Measurements from ENCODE around the gene DCHS2.

Gene DCHS2

DNA sequence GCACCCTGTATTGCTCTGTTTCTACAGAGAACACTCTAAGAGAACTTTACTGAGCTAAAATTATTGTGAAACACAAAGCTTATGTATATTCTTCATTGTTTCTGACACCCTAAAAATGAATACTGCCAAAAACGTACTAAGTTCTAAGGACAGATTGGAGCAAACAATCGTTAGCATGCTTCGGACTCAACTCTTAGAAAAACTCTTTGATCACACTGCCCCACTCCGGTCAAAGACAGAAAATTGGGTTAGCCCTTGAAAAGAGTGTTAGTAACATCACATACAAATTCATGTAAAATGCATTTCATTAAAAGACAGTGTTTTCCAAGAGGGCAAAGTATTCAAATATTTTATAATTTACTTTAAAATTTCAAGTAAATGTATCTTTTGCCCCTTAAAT lies 177.4 kb downstream of the DCHS2 start:
- DNase-seq, result no peak
- Histone ChIP-seq H3K4me3 (ENCODE audit: insufficient read depth, low read depth, low read length, poor library complexity, severe bottlenecking) (no peak overlapping the region), H3K4me1 (ENCODE audit: control insufficient read depth, insufficient read depth, low read length, poor library complexity, severe bottlenecking) (no peaks in the 10 kb centered on the region), H3K27me3 (replicated peaks; ENCODE audit: control insufficient read depth, insufficient read depth, low read length, poor library complexity, severe bottlenecking) (no peaks in the 10 kb centered on the region), H3K27ac (ENCODE audit: insufficient read depth, low read length, poor library complexity, severe bottlenecking) (no peak overlapping the region), H3K36me3 (ENCODE audit: control insufficient read depth, insufficient read depth, low read length) (no peaks in the 10 kb centered on the region), H3K9me3 (ENCODE audit: control insufficient read depth, low read length) (no peaks in the 10 kb centered on the region)

DNA sequence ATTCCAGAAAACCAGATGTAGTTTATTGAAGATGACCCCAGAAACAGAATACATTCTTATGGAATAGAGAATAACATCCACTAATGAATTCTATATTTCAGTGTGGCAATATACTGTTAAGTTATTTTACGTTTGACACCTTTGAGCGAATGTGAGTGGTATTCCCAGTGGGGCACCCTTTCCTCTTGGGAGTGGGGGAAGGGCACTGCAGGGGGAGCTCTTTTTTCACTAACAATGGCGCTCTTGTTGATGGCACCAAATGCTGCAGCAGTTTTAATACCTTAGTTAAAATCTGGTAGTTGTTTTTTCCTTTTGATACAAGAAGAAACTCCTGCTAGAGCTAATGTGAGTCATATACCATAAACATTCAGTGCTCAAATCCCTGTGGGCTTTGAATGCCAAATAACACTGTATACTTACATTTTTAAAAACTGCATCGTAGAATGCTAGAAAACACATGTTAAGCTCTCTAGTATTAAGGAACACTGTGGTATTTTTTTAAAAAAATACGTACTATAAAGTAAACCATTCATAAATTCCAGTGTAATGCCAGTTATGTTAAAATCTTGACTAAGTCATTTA lies 178.5 kb downstream of the DCHS2 start:
- Histone ChIP-seq H3K4me1 (ENCODE audit: control insufficient read depth, insufficient read depth, low read length, poor library complexity, severe bottlenecking) (no peaks in the 10 kb centered on the region), H3K4me3 (ENCODE audit: insufficient read depth, low read depth, low read length, poor library complexity, severe bottlenecking) (no peak overlapping the region), H3K9me3 (ENCODE audit: control insufficient read depth, low read length) (no peaks in the 10 kb centered on the region), H3K27ac (ENCODE audit: insufficient read depth, low read length, poor library complexity, severe bottlenecking) (no peak overlapping the region), H3K27me3 (replicated peaks; ENCODE audit: control insufficient read depth, insufficient read depth, low read length, poor library complexity, severe bottlenecking) (no peaks in the 10 kb centered on the region), H3K36me3 (ENCODE audit: control insufficient read depth, insufficient read depth, low read length) (no peaks in the 10 kb centered on the region)
- DNase-seq, result no peak

DNA sequence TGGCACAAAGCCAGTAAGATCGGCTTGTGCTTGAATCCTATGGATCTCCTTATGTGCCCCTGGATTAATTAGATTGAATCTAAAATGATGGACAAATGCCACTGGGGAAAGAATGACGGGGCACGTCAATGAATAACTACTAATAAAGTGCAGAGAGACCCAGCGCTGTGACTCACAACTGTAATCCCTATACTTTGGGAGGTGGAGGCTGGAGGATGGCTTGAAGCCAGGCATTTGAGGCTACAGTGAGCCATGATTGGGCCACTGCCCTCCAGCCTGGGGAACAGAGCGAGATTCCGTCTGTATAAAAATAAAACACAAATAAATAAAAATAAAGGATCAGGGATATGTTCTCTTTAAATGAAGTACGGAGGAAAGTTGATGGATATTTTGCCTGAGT lies 179.4 kb downstream of the DCHS2 start:
- Histone ChIP-seq H3K27me3 (replicated peaks; ENCODE audit: control insufficient read depth, insufficient read depth, low read length, poor library complexity, severe bottlenecking) (no peaks in the 10 kb centered on the region), H3K36me3 (ENCODE audit: control insufficient read depth, insufficient read depth, low read length) (no peaks in the 10 kb centered on the region), H3K4me3 (ENCODE audit: insufficient read depth, low read depth, low read length, poor library complexity, severe bottlenecking) (no peak overlapping the region), H3K27ac (ENCODE audit: insufficient read depth, low read length, poor library complexity, severe bottlenecking) (no peak overlapping the region), H3K4me1 (ENCODE audit: control insufficient read depth, insufficient read depth, low read length, poor library complexity, severe bottlenecking) (no peaks in the 10 kb centered on the region), H3K9me3 (ENCODE audit: control insufficient read depth, low read length) (no peaks in the 10 kb centered on the region)
- DNase-seq, result no peak

DNA sequence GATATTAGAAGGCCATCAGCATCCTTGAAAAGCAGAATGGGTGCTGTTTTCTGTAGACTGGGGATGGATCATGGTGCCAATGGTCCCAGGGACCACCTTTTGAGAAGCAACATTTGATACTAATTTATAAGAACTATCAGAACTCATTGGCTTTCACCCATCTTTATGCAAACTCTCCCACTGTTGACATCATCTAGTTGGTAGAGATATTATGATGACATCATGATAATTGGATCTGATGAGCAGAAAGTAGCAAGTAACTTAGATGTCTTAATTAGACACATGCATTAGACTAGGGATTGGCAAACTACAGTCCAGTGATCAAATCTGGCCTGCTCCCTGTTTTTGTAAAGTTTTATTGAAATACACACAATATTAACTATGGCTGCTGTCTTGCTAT lies 181.0 kb downstream of the DCHS2 start:
- Histone ChIP-seq H3K9me3 (ENCODE audit: control insufficient read depth, low read length) (no peaks in the 10 kb centered on the region), H3K4me1 (ENCODE audit: control insufficient read depth, insufficient read depth, low read length, poor library complexity, severe bottlenecking) (no peaks in the 10 kb centered on the region), H3K27ac (ENCODE audit: insufficient read depth, low read length, poor library complexity, severe bottlenecking) (no peak overlapping the region), H3K27me3 (replicated peaks; ENCODE audit: control insufficient read depth, insufficient read depth, low read length, poor library complexity, severe bottlenecking) (no peaks in the 10 kb centered on the region), H3K4me3 (ENCODE audit: insufficient read depth, low read depth, low read length, poor library complexity, severe bottlenecking) (no peak overlapping the region), H3K36me3 (ENCODE audit: control insufficient read depth, insufficient read depth, low read length) (no peaks in the 10 kb centered on the region)
- DNase-seq, result no peak

DNA sequence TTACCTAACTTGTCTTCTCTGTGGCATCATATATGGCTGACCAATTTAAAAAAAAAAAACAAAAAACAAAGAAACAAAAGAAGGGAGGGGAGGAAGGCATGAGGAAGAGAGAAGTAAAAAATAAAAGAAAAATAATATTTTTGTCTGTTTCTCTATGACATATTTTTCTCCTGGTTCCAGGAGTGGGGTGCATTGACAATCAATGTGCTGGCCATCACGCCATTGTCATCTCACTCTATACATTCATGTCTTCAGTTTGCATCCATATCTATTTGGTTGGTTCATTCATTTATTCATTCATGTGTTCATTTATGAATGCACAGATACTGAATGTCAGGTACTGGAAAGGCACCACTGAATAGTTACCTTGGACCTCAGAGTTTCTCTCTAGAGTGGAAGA lies 183.4 kb downstream of the DCHS2 start:
- H3K27ac ChIP-seq (ENCODE audit: insufficient read depth, low read length, poor library complexity, severe bottlenecking), result no peak overlapping the region
- H3K36me3 ChIP-seq (ENCODE audit: control insufficient read depth, insufficient read depth, low read length), result no peaks in the 10 kb centered on the region
- no peaks in the 10 kb centered on the region for H3K4me1 ChIP-seq (ENCODE audit: control insufficient read depth, insufficient read depth, low read length, poor library complexity, severe bottlenecking)
- DNase-seq, result no peak
- H3K9me3 ChIP-seq (ENCODE audit: control insufficient read depth, low read length), result no peaks in the 10 kb centered on the region
- H3K27me3 ChIP-seq (replicated peaks; ENCODE audit: control insufficient read depth, insufficient read depth, low read length, poor library complexity, severe bottlenecking), result no peaks in the 10 kb centered on the region
- no peak overlapping the region for H3K4me3 ChIP-seq (ENCODE audit: insufficient read depth, low read depth, low read length, poor library complexity, severe bottlenecking)

DNA sequence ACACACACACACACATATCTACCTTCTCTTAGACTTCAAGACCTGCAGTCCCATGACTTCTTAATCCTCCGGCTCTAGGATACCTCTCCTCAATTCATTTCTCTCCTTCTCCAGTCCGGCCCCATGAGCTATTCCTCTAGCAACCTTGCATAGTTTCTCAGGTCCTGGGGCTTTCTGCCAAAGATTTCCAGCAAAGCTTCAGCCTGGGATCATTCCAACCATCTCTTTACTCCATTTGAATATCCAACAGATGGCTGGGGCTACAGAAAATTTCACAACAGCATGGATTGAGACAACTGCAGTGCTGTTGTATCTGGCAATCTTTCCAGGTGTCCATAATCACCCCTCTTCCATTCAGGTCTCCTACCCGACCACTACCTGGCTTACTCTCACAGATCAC lies 184.1 kb downstream of the DCHS2 start:
- Histone ChIP-seq H3K9me3 (ENCODE audit: control insufficient read depth, low read length) (no peaks in the 10 kb centered on the region), H3K27me3 (replicated peaks; ENCODE audit: control insufficient read depth, insufficient read depth, low read length, poor library complexity, severe bottlenecking) (no peaks in the 10 kb centered on the region), H3K4me3 (ENCODE audit: insufficient read depth, low read depth, low read length, poor library complexity, severe bottlenecking) (no peak overlapping the region), H3K4me1 (ENCODE audit: control insufficient read depth, insufficient read depth, low read length, poor library complexity, severe bottlenecking) (no peaks in the 10 kb centered on the region), H3K36me3 (ENCODE audit: control insufficient read depth, insufficient read depth, low read length) (no peaks in the 10 kb centered on the region), H3K27ac (ENCODE audit: insufficient read depth, low read length, poor library complexity, severe bottlenecking) (no peak overlapping the region)
- DNase-seq, result no peak

- no peak overlapping the region for H3K27ac ChIP-seq (ENCODE audit: insufficient read depth, low read length, poor library complexity, severe bottlenecking)
- no peaks in the 10 kb centered on the region for H3K4me1 ChIP-seq (ENCODE audit: control insufficient read depth, insufficient read depth, low read length, poor library complexity, severe bottlenecking)
- no peaks in the 10 kb centered on the region for H3K36me3 ChIP-seq (ENCODE audit: control insufficient read depth, insufficient read depth, low read length)
- H3K4me3 ChIP-seq (ENCODE audit: insufficient read depth, low read depth, low read length, poor library complexity, severe bottlenecking), result no peak overlapping the region
- H3K27me3 ChIP-seq (replicated peaks; ENCODE audit: control insufficient read depth, insufficient read depth, low read length, poor library complexity, severe bottlenecking), result no peaks in the 10 kb centered on the region
- DNase-seq, result no peak
- no peaks in the 10 kb centered on the region for H3K9me3 ChIP-seq (ENCODE audit: control insufficient read depth, low read length)
Measured at GRCh38 chr4:154305616-154306015, 186.0 kb downstream of the DCHS2 start.

DNA sequence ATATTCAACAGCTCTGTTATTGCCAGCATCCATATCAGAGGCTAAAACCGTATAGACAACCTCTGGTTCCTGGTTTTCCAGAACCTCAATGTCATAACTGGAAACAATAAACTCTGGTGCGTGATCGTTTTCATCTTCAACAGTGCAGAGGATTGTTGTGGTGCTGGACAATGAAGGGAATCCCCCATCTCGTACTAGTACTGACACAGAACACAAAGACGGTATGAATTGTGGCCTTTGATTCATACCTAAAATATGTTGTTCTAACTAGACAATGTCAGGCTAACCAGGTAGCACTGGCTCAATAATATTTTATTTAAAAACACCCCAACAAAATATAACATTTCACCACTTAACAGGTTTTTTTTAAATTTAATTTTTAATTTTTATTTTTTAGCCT lies 186.9 kb downstream of the DCHS2 start:
- no peaks in the 10 kb centered on the region for H3K4me1 ChIP-seq (ENCODE audit: control insufficient read depth, insufficient read depth, low read length, poor library complexity, severe bottlenecking)
- no peak overlapping the region for H3K4me3 ChIP-seq (ENCODE audit: insufficient read depth, low read depth, low read length, poor library complexity, severe bottlenecking)
- no peak overlapping the region for H3K27ac ChIP-seq (ENCODE audit: insufficient read depth, low read length, poor library complexity, severe bottlenecking)
- no peak for DNase-seq
- H3K36me3 ChIP-seq (ENCODE audit: control insufficient read depth, insufficient read depth, low read length), result no peaks in the 10 kb centered on the region
- H3K27me3 ChIP-seq (replicated peaks; ENCODE audit: control insufficient read depth, insufficient read depth, low read length, poor library complexity, severe bottlenecking), result no peaks in the 10 kb centered on the region
- H3K9me3 ChIP-seq (ENCODE audit: control insufficient read depth, low read length), result no peaks in the 10 kb centered on the region

GRCh38 chr4:154294652-154295350 lies 196.8 kb downstream of the DCHS2 start:
- Histone ChIP-seq H3K27me3 (replicated peaks; ENCODE audit: control insufficient read depth, insufficient read depth, low read length, poor library complexity, severe bottlenecking) (no peaks in the 10 kb centered on the region), H3K36me3 (ENCODE audit: control insufficient read depth, insufficient read depth, low read length) (no peaks in the 10 kb centered on the region), H3K4me3 (ENCODE audit: insufficient read depth, low read depth, low read length, poor library complexity, severe bottlenecking) (no peak overlapping the region), H3K9me3 (ENCODE audit: control insufficient read depth, low read length) (no peaks in the 10 kb centered on the region), H3K27ac (ENCODE audit: insufficient read depth, low read length, poor library complexity, severe bottlenecking) (no peak overlapping the region), H3K4me1 (ENCODE audit: control insufficient read depth, insufficient read depth, low read length, poor library complexity, severe bottlenecking) (no peaks in the 10 kb centered on the region)
- no peak for DNase-seq

- Histone ChIP-seq H3K4me1 (ENCODE audit: control insufficient read depth, insufficient read depth, low read length, poor library complexity, severe bottlenecking) (no peaks in the 10 kb centered on the region), H3K36me3 (ENCODE audit: control insufficient read depth, insufficient read depth, low read length) (no peaks in the 10 kb centered on the region), H3K9me3 (ENCODE audit: control insufficient read depth, low read length) (no peaks in the 10 kb centered on the region), H3K27me3 (replicated peaks; ENCODE audit: control insufficient read depth, insufficient read depth, low read length, poor library complexity, severe bottlenecking) (no peaks in the 10 kb centered on the region), H3K4me3 (ENCODE audit: insufficient read depth, low read depth, low read length, poor library complexity, severe bottlenecking) (no peak overlapping the region), H3K27ac (ENCODE audit: insufficient read depth, low read length, poor library complexity, severe bottlenecking) (no peak overlapping the region)
- DNase-seq, result no peak
Measured at GRCh38 chr4:154293427-154293826, 198.2 kb downstream of the DCHS2 start.

Data from effector memory CD4-positive, alpha-beta T cell (primary cell).